Endothelial cell (in vitro differentiated cells): Measurements from ENCODE around the gene MYO7A. TPM values are rescaled to one million over a fixed set of nuclear protein-coding genes. Genes with fewer than 3 reads are reported as not detected.

Source experiments
- DNase-seq: peaks from one replicate; pipeline ENCODE4 v3.0.0; 2021; ENCODE audit warnings: low spot score
- H3K27ac Mint-ChIP-seq: one replicate; pipeline ENCODE4 v1.8.0; 2021; ENCODE audit warnings: mixed read lengths, inconsistent platforms; ENCODE audit not compliant: unreplicated experiment
- H3K27me3 Mint-ChIP-seq: one replicate; pipeline ENCODE4 v1.8.0; 2021; ENCODE audit warnings: mild to moderate bottlenecking, moderate library complexity, mixed read lengths, inconsistent platforms; ENCODE audit not compliant: unreplicated experiment
- H3K36me3 Mint-ChIP-seq: one replicate; pipeline ENCODE4 v1.8.0; 2021; ENCODE audit warnings: mild to moderate bottlenecking, low read depth, mixed read lengths, inconsistent platforms; ENCODE audit not compliant: unreplicated experiment
- H3K4me1 Mint-ChIP-seq: one replicate; pipeline ENCODE4 v1.8.0; 2021; ENCODE audit warnings: mild to moderate bottlenecking, mixed read lengths, inconsistent platforms; ENCODE audit not compliant: unreplicated experiment
- H3K4me3 Mint-ChIP-seq: one replicate; pipeline ENCODE4 v1.8.0; 2021; ENCODE audit warnings: mild to moderate bottlenecking, mixed read lengths, inconsistent platforms; ENCODE audit not compliant: unreplicated experiment
- H3K9me3 Mint-ChIP-seq: one replicate; pipeline ENCODE4 v1.8.0; 2021; ENCODE audit warnings: mixed read lengths, inconsistent platforms; ENCODE audit not compliant: unreplicated experiment
- CTCF ChIP-seq: fragments of 200-600 bp; sonication (generic); IDR thresholded peaks from one replicate; pipeline ENCODE4 v1.5.0; 2021; ENCODE audit warnings: antibody characterized with exemption; ENCODE audit not compliant: unreplicated experiment
- total RNA-seq: library from RNA; stranded (reverse); fragmentation: NEBNext Ultra II Directional; extraction: Animal tissue kit (Norgen Biotek cat#: 25700); gene quantifications from one replicate; pipeline ENCODE4 v1.2.1, GENCODE V29; 2021; ENCODE audit not compliant: unreplicated experiment

MYO7A gene
- total RNA-seq, 1 donor from 2014 or later = 18.3 TPM

GRCh38 chr11:77115956-77116355 is 12.1 kb upstream of the MYO7A start:
- no peak overlapping the region for H3K4me3 Mint-ChIP-seq
- no peaks in the 10 kb centered on the region for H3K9me3 Mint-ChIP-seq
- no peak for TF ChIP-seq CTCF
- no peak for DNase-seq
- peaks cover 13% of the 10 kb centered on the region for H3K4me1 Mint-ChIP-seq
- H3K27me3 Mint-ChIP-seq = peaks cover 6% of the 10 kb centered on the region
- H3K36me3 Mint-ChIP-seq = peaks cover 10% of the 10 kb centered on the region
- H3K27ac Mint-ChIP-seq = no peak overlapping the region

- H3K9me3 Mint-ChIP-seq = no peaks in the 10 kb centered on the region
- peaks cover 9% of the 10 kb centered on the region for H3K36me3 Mint-ChIP-seq
- no peak for TF ChIP-seq CTCF
- no peak for DNase-seq
- no peak overlapping the region for H3K27ac Mint-ChIP-seq
- peaks cover 5% of the 10 kb centered on the region for H3K27me3 Mint-ChIP-seq
- no peak overlapping the region for H3K4me3 Mint-ChIP-seq
- H3K4me1 Mint-ChIP-seq = peaks cover 3% of the 10 kb centered on the region
Observed at GRCh38 chr11:77117492-77117891, 10.6 kb upstream of the MYO7A start.

DNA sequence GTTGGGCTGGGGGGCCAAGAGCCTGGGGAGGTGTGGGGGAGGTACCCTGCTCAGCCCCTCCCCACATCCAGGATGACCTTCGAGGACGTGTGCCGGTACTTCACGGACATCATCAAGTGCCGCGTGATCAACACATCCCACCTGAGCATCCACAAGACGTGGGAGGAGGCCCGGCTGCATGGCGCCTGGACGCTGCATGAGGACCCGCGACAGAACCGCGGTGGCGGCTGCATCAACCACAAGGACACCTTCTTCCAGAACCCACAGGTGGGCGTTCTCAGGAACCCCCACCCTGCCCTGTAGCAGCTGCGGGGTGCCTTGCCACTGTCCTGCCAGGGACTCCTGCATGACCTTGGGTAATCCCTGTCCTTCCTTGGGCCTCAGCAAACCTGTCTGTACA is 10.0 kb upstream of the MYO7A start:
- Mint-ChIP-seq H3K36me3 (peaks cover 9% of the 10 kb centered on the region), H3K27me3 (peaks cover 5% of the 10 kb centered on the region), H3K4me1 (peaks cover 3% of the 10 kb centered on the region), H3K4me3 (no peak overlapping the region), H3K27ac (no peak overlapping the region), H3K9me3 (no peaks in the 10 kb centered on the region)
- no peak for TF ChIP-seq CTCF
- no peak for DNase-seq

DNA sequence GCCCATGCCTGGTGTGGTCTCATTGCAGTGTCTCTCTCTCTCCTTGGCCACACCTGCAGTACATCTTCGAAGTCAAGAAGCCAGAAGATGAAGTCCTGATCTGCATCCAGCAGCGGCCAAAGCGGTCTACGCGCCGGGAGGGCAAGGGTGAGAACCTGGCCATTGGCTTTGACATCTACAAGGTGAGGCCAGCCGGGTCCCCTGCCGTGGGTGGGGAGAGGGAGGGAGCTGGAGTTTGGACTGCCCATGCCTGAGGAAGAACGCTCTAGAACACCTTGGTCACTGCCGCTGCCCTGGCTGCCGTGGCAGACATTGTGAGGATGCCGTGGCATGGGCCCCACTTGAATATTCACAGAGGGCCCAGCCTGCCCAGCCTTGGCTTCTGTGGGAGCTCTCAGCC is 9.1 kb upstream of the MYO7A start:
- Mint-ChIP-seq H3K27me3 (peaks cover 8% of the 10 kb centered on the region), H3K4me1 (no peaks in the 10 kb centered on the region), H3K9me3 (no peaks in the 10 kb centered on the region), H3K4me3 (no peak overlapping the region), H3K27ac (no peak overlapping the region), H3K36me3 (peaks cover 13% of the 10 kb centered on the region)
- no peak for DNase-seq
- no peak for TF ChIP-seq CTCF

GRCh38 chr11:77119531-77119936 is 8.5 kb upstream of the MYO7A start:
- peaks cover 16% of the 10 kb centered on the region for H3K36me3 Mint-ChIP-seq
- no peaks in the 10 kb centered on the region for H3K9me3 Mint-ChIP-seq
- DNase-seq = no peak
- H3K4me3 Mint-ChIP-seq = no peak overlapping the region
- H3K27me3 Mint-ChIP-seq = peaks cover 10% of the 10 kb centered on the region
- no peak overlapping the region for H3K27ac Mint-ChIP-seq
- no peak for TF ChIP-seq CTCF
- no peaks in the 10 kb centered on the region for H3K4me1 Mint-ChIP-seq
